Measurements from ENCODE around the gene ACTL10.

ACTL10 gene

GRCh38 chr20:33673410-33674293 lies 6.9 kb downstream of the ACTL10 start:
- DNase-seq (ENCODE audit: low read depth) = no peak
- Histone ChIP-seq H3K27me3 (replicated peaks; ENCODE audit: control insufficient read depth, insufficient read depth, low read length) (no peaks in the 10 kb centered on the region), H3K9ac (ENCODE audit: low read length) (peak overlapping the region; percentile 93), H3K36me3 (ENCODE audit: control insufficient read depth, insufficient read depth, low read length, severe bottlenecking) (peaks cover 26% of the 10 kb centered on the region), H3K4me3 (ENCODE audit: low read length) (peak overlapping the region; percentile 89), H3K9me3 (ENCODE audit: control insufficient read depth, low read length) (no peaks in the 10 kb centered on the region), H3K4me1 (ENCODE audit: control insufficient read depth, insufficient read depth, low read length) (peaks cover 58% of the 10 kb centered on the region)

- Histone ChIP-seq H3K4me1 (ENCODE audit: control insufficient read depth, insufficient read depth, low read length) (peaks cover 58% of the 10 kb centered on the region), H3K27me3 (replicated peaks; ENCODE audit: control insufficient read depth, insufficient read depth, low read length) (no peaks in the 10 kb centered on the region), H3K9me3 (ENCODE audit: control insufficient read depth, low read length) (no peaks in the 10 kb centered on the region), H3K36me3 (ENCODE audit: control insufficient read depth, insufficient read depth, low read length, severe bottlenecking) (peaks cover 18% of the 10 kb centered on the region), H3K4me3 (ENCODE audit: low read length) (peak within 1 kb of the TSS; percentile 89), H3K9ac (ENCODE audit: low read length) (peak within 1 kb of the TSS; percentile 93)
- peak; percentile 93 for DNase-seq (ENCODE audit: low read depth)
Measured at GRCh38 chr20:33674294-33675135, 7.8 kb downstream of the ACTL10 start, which contains the start of gene NECAB3. NECAB3 (minus strand) TSS chr20:33674428; CDS start chr20:33674352, 76 bp downstream.

GRCh38 chr20:33675136-33675959 lies 8.6 kb downstream of the ACTL10 start:
- Histone ChIP-seq H3K4me3 (ENCODE audit: low read length) (peak overlapping the region; percentile 81), H3K9me3 (ENCODE audit: control insufficient read depth, low read length) (no peaks in the 10 kb centered on the region), H3K4me1 (ENCODE audit: control insufficient read depth, insufficient read depth, low read length) (peaks cover 62% of the 10 kb centered on the region), H3K36me3 (ENCODE audit: control insufficient read depth, insufficient read depth, low read length, severe bottlenecking) (peaks cover 11% of the 10 kb centered on the region), H3K27me3 (replicated peaks; ENCODE audit: control insufficient read depth, insufficient read depth, low read length) (no peaks in the 10 kb centered on the region), H3K9ac (ENCODE audit: low read length) (peak overlapping the region; percentile 86)
- DNase-seq (ENCODE audit: low read depth) = no peak

GRCh38 chr20:33676121-33676520 lies 9.4 kb downstream of the ACTL10 start:
- H3K27me3 ChIP-seq (replicated peaks; ENCODE audit: control insufficient read depth, insufficient read depth, low read length) = no peaks in the 10 kb centered on the region
- DNase-seq (ENCODE audit: low read depth) = no peak
- peaks cover 70% of the 10 kb centered on the region for H3K4me1 ChIP-seq (ENCODE audit: control insufficient read depth, insufficient read depth, low read length)
- H3K9me3 ChIP-seq (ENCODE audit: control insufficient read depth, low read length) = no peaks in the 10 kb centered on the region
- H3K4me3 ChIP-seq (ENCODE audit: low read length) = peak overlapping the region; percentile 81
- H3K36me3 ChIP-seq (ENCODE audit: control insufficient read depth, insufficient read depth, low read length, severe bottlenecking) = peaks cover 6% of the 10 kb centered on the region
- peak overlapping the region; percentile 86 for H3K9ac ChIP-seq (ENCODE audit: low read length)

- no peaks in the 10 kb centered on the region for H3K36me3 ChIP-seq (ENCODE audit: control insufficient read depth, insufficient read depth, low read length, severe bottlenecking)
- H3K4me1 ChIP-seq (ENCODE audit: control insufficient read depth, insufficient read depth, low read length) = peaks cover 71% of the 10 kb centered on the region
- H3K4me3 ChIP-seq (ENCODE audit: low read length) = no peak overlapping the region
Measured at GRCh38 chr20:33676652-33677645, 10.2 kb downstream of the ACTL10 start.

GRCh38 chr20:33677991-33678702 lies 11.4 kb downstream of the ACTL10 start:
- H3K36me3 ChIP-seq (ENCODE audit: control insufficient read depth, insufficient read depth, low read length, severe bottlenecking) = no peaks in the 10 kb centered on the region

More at GRCh38 chr20:33676652-33677645, 10.2 kb downstream of the ACTL10 start:
- no peak for DNase-seq (ENCODE audit: low read depth)
- Histone ChIP-seq H3K9ac (ENCODE audit: low read length) (peak overlapping the region; percentile 86), H3K9me3 (ENCODE audit: control insufficient read depth, low read length) (no peaks in the 10 kb centered on the region), H3K27me3 (replicated peaks; ENCODE audit: control insufficient read depth, insufficient read depth, low read length) (no peaks in the 10 kb centered on the region)

GRCh38 chr20:33679758-33680485 lies 13.2 kb downstream of the ACTL10 start:
- peaks cover 55% of the 10 kb centered on the region for H3K4me1 ChIP-seq (ENCODE audit: control insufficient read depth, insufficient read depth, low read length)
- DNase-seq (ENCODE audit: low read depth) = no peak
- no peaks in the 10 kb centered on the region for H3K9me3 ChIP-seq (ENCODE audit: control insufficient read depth, low read length)
- no peaks in the 10 kb centered on the region for H3K27me3 ChIP-seq (replicated peaks; ENCODE audit: control insufficient read depth, insufficient read depth, low read length)
- H3K36me3 ChIP-seq (ENCODE audit: control insufficient read depth, insufficient read depth, low read length, severe bottlenecking) = no peaks in the 10 kb centered on the region
- no peak overlapping the region for H3K9ac ChIP-seq (ENCODE audit: low read length)
- no peak overlapping the region for H3K4me3 ChIP-seq (ENCODE audit: low read length)

More at GRCh38 chr20:33677991-33678702, 11.4 kb downstream of the ACTL10 start:
- Histone ChIP-seq H3K9ac (ENCODE audit: low read length) (peak overlapping the region; percentile 61), H3K4me1 (ENCODE audit: control insufficient read depth, insufficient read depth, low read length) (peaks cover 59% of the 10 kb centered on the region), H3K9me3 (ENCODE audit: control insufficient read depth, low read length) (no peaks in the 10 kb centered on the region), H3K4me3 (ENCODE audit: low read length) (peak overlapping the region; percentile 32), H3K27me3 (replicated peaks; ENCODE audit: control insufficient read depth, insufficient read depth, low read length) (no peaks in the 10 kb centered on the region)
- no peak for DNase-seq (ENCODE audit: low read depth)

- Histone ChIP-seq H3K9ac (ENCODE audit: low read length) (no peak overlapping the region), H3K27me3 (replicated peaks; ENCODE audit: control insufficient read depth, insufficient read depth, low read length) (no peaks in the 10 kb centered on the region), H3K36me3 (ENCODE audit: control insufficient read depth, insufficient read depth, low read length, severe bottlenecking) (no peaks in the 10 kb centered on the region), H3K9me3 (ENCODE audit: control insufficient read depth, low read length) (no peaks in the 10 kb centered on the region), H3K4me1 (ENCODE audit: control insufficient read depth, insufficient read depth, low read length) (peaks cover 55% of the 10 kb centered on the region), H3K4me3 (ENCODE audit: low read length) (no peak overlapping the region)
- DNase-seq (ENCODE audit: low read depth) = no peak
Measured at GRCh38 chr20:33680686-33681085, 13.9 kb downstream of the ACTL10 start.

GRCh38 chr20:33681288-33681687 lies 14.5 kb downstream of the ACTL10 start:
- no peaks in the 10 kb centered on the region for H3K36me3 ChIP-seq (ENCODE audit: control insufficient read depth, insufficient read depth, low read length, severe bottlenecking)

More at GRCh38 chr20:33681288-33681687, 14.5 kb downstream of the ACTL10 start:
- Histone ChIP-seq H3K9ac (ENCODE audit: low read length) (no peak overlapping the region), H3K4me1 (ENCODE audit: control insufficient read depth, insufficient read depth, low read length) (peaks cover 49% of the 10 kb centered on the region), H3K4me3 (ENCODE audit: low read length) (no peak overlapping the region), H3K9me3 (ENCODE audit: control insufficient read depth, low read length) (no peaks in the 10 kb centered on the region), H3K27me3 (replicated peaks; ENCODE audit: control insufficient read depth, insufficient read depth, low read length) (no peaks in the 10 kb centered on the region)
- no peak for DNase-seq (ENCODE audit: low read depth)
